Measurements from ENCODE around the gene ZNF439.
"Not testable (repeated sequence)": the region's sequence is repeated elsewhere in the genome, so short reads cannot be mapped to it uniquely, and the experiment has no call there.

Gene ZNF439

DNA sequence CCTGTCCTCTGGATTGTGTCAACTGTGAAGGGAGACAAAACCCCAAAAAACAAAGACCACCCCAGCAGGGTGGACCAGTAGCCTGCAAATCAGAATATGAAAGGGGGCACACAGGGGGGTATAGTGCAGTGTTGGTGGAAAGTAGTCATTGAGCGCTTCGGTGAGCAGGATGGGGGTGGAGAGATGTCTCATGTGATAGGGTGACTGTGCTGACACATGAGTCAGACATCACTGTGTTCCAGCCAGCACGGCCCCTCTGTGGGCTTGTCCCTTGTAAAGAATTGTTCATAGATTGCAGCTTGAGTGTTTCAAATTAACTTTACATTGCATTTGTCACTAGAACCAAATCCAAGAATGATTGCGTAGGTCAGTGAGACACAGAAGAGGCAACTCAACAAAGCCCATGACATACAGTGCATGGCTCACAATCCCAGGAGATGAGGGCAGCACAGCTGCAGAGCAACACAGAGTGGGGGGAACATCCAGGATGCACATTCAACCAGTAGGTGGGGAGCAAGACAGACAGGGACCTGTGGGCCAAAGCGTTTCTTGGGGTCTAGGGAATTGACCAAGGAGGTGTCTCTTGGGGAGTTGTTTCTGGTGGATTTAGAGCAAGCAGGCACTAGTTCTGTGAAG, 26.9 kb upstream of the ZNF439 start:
- no peak overlapping the region for H3K27ac ChIP-seq (ENCODE audit: low read depth, low read length, poor library complexity, severe bottlenecking)
- no peaks in the 10 kb centered on the region for H3K9me3 ChIP-seq (ENCODE audit: low read length)
- no peaks in the 10 kb centered on the region for H3K27me3 ChIP-seq (ENCODE audit: insufficient read depth, low read length)
- H3F3A ChIP-seq (ENCODE audit: insufficient read depth, low read length): no peaks in the 10 kb centered on the region
- no peak overlapping the region for H2AFZ ChIP-seq (ENCODE audit: low read length)
- no peak for TF ChIP-seq EZH2 (IDR thresholded peaks at IDR 0.05; ENCODE audit: borderline replicate concordance, low read length)
- TF ChIP-seq, protein P1, sequence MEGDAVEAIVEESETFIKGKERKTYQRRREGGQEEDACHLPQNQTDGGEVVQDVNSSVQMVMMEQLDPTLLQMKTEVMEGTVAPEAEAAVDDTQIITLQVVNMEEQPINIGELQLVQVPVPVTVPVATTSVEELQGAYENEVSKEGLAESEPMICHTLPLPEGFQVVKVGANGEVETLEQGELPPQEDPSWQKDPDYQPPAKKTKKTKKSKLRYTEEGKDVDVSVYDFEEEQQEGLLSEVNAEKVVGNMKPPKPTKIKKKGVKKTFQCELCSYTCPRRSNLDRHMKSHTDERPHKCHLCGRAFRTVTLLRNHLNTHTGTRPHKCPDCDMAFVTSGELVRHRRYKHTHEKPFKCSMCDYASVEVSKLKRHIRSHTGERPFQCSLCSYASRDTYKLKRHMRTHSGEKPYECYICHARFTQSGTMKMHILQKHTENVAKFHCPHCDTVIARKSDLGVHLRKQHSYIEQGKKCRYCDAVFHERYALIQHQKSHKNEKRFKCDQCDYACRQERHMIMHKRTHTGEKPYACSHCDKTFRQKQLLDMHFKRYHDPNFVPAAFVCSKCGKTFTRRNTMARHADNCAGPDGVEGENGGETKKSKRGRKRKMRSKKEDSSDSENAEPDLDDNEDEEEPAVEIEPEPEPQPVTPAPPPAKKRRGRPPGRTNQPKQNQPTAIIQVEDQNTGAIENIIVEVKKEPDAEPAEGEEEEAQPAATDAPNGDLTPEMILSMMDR (IDR thresholded peaks at IDR 0.05; ENCODE audit: low read length): no peak
- peaks cover 21% of the 10 kb centered on the region for H3K36me3 ChIP-seq (ENCODE audit: insufficient read depth, low read length)
- H3K4me1 ChIP-seq (ENCODE audit: insufficient read depth, low read length, severe bottlenecking): no peaks in the 10 kb centered on the region
- H3K4me2 ChIP-seq (ENCODE audit: low read length): no peak overlapping the region
- H4K20me1 ChIP-seq (ENCODE audit: insufficient read depth, low read length): no peaks in the 10 kb centered on the region
- H3K9me2 ChIP-seq (ENCODE audit: low read depth, low read length): no peaks in the 10 kb centered on the region
- no peak overlapping the region for H3K9ac ChIP-seq (ENCODE audit: low read length)
- no peak overlapping the region for H3K4me3 ChIP-seq (ENCODE audit: low read depth, low read length, poor library complexity, severe bottlenecking)
- no peaks in the 10 kb centered on the region for H3K79me2 ChIP-seq (ENCODE audit: insufficient read depth, low read length)

GRCh38 chr19:11828957-11829876, 19.3 kb upstream of the ZNF439 start:
- not testable (repeated sequence) for H3K79me2 ChIP-seq (ENCODE audit: insufficient read depth, low read length); H3K9me2 ChIP-seq (ENCODE audit: low read depth, low read length); H4K20me1 ChIP-seq (ENCODE audit: insufficient read depth, low read length); H3K27me3 ChIP-seq (ENCODE audit: insufficient read depth, low read length); H3K9ac ChIP-seq (ENCODE audit: low read length); H3K4me3 ChIP-seq (ENCODE audit: low read depth, low read length, poor library complexity, severe bottlenecking); H3K4me2 ChIP-seq (ENCODE audit: low read length); H3K27ac ChIP-seq (ENCODE audit: low read depth, low read length, poor library complexity, severe bottlenecking); H2AFZ ChIP-seq (ENCODE audit: low read length); H3F3A ChIP-seq (ENCODE audit: insufficient read depth, low read length); H3K4me1 ChIP-seq (ENCODE audit: insufficient read depth, low read length, severe bottlenecking)
- Histone ChIP-seq H3K9me3 (ENCODE audit: low read length) (peaks cover 18% of the 10 kb centered on the region), H3K36me3 (ENCODE audit: insufficient read depth, low read length) (peaks cover 56% of the 10 kb centered on the region)

DNA sequence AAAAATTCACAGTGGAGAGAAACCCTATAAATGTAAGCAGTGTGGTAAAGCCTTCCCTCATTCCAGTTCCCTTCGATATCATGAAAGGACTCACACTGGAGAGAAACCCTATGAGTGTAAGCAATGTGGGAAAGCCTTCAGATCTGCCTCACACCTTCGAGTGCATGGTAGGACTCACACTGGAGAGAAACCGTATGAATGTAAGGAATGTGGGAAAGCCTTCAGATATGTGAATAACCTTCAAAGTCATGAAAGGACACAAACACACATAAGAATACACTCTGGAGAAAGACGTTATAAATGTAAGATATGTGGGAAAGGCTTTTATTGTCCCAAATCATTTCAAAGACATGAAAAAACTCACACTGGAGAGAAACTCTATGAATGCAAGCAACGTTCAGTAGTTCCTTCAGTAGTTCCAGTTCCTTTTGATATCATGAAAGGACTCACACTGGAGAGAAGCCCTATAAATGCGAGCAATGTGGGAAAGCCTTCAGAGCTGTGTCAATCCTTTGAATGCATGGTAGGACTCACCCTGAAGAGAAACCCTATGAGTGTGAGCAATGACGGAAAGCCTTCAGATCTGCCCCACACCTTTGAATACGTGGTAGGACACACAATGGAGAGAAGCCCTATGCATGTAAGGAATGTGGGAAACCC, 16.1 kb upstream of the ZNF439 start:
- H3K27ac ChIP-seq (ENCODE audit: low read depth, low read length, poor library complexity, severe bottlenecking): no peak overlapping the region
- H2AFZ ChIP-seq (ENCODE audit: low read length): no peak overlapping the region
- H3K4me3 ChIP-seq (ENCODE audit: low read depth, low read length, poor library complexity, severe bottlenecking): no peak overlapping the region
- no peak overlapping the region for H3K9ac ChIP-seq (ENCODE audit: low read length)
- peaks cover 54% of the 10 kb centered on the region for H3K36me3 ChIP-seq (ENCODE audit: insufficient read depth, low read length)
- no peaks in the 10 kb centered on the region for H3K27me3 ChIP-seq (ENCODE audit: insufficient read depth, low read length)
- no peak overlapping the region for H3K4me2 ChIP-seq (ENCODE audit: low read length)
- no peaks in the 10 kb centered on the region for H3K4me1 ChIP-seq (ENCODE audit: insufficient read depth, low read length, severe bottlenecking)
- H4K20me1 ChIP-seq (ENCODE audit: insufficient read depth, low read length): no peaks in the 10 kb centered on the region
- H3K9me2 ChIP-seq (ENCODE audit: low read depth, low read length): no peaks in the 10 kb centered on the region
- TF ChIP-seq, protein P1 (IDR thresholded peaks at IDR 0.05; ENCODE audit: low read length): no peak
- TF ChIP-seq EZH2 (IDR thresholded peaks at IDR 0.05; ENCODE audit: borderline replicate concordance, low read length): no peak
- H3F3A ChIP-seq (ENCODE audit: insufficient read depth, low read length): no peaks in the 10 kb centered on the region
- peaks cover 18% of the 10 kb centered on the region for H3K9me3 ChIP-seq (ENCODE audit: low read length)
- H3K79me2 ChIP-seq (ENCODE audit: insufficient read depth, low read length): no peaks in the 10 kb centered on the region
